Measurements from ENCODE around the gene DAP.

- no peak for TF ChIP-seq CTCF (IDR thresholded peaks at IDR 0.05 in 8 of 11, conservative IDR thresholded peaks at IDR 0.05 in 3 of 11)
- no peak for TF ChIP-seq POLR2A (IDR thresholded peaks at IDR 0.05)
- TF ChIP-seq POLR2AphosphoS5 (IDR thresholded peaks at IDR 0.05) = no peak
Measured at GRCh38 chr5:10808347-10809226, 47.6 kb upstream of the DAP start.

All from spleen (tissue), 7 donors.